GM12878 (cell line): ENCODE measurements around the gene ADGRD2.

ENCODE experiments used
- EGR1 ChIP-seq, 2 experiments: IDR thresholded peaks; 1 replicate in 1 of 2; 2 replicates in 1 of 2; pipeline ENCODE4 v1.6.1; 2011 to 2012; ENCODE audit warnings: low read depth in 2 of 2, low read length in 2 of 2, borderline replicate concordance in 1 of 2, mild to moderate bottlenecking in 1 of 2, moderate library complexity in 1 of 2
- EZH2 ChIP-seq: IDR thresholded peaks from 2 replicates; pipeline ENCODE4 v1.6.1; 2012; ENCODE audit warnings: low read depth, mild to moderate bottlenecking, control low read depth, inconsistent platforms, low read length, borderline replicate concordance; ENCODE audit not compliant: control insufficient read depth
- SP1 ChIP-seq: IDR thresholded peaks from one replicate; pipeline ENCODE4 v1.6.1; 2011; ENCODE audit warnings: low read depth, low read length
- TF ChIP-seq, protein P1 (sequence below): fragments of 450-650 bp; formaldehyde crosslinking; IDR thresholded peaks from 2 replicates; pipeline ENCODE4 v1.5.0; 2022; ENCODE audit warnings: mild to moderate bottlenecking, missing genetic modification characterization

- TF ChIP-seq EZH2 (no peak), SP1 (no peak), EGR1 (IDR thresholded peaks at IDR 0.05; ENCODE audit: borderline replicate concordance in 1 of 2, low read depth in 2 of 2, low read length in 2 of 2) (no peak)
- TF ChIP-seq, protein P1, sequence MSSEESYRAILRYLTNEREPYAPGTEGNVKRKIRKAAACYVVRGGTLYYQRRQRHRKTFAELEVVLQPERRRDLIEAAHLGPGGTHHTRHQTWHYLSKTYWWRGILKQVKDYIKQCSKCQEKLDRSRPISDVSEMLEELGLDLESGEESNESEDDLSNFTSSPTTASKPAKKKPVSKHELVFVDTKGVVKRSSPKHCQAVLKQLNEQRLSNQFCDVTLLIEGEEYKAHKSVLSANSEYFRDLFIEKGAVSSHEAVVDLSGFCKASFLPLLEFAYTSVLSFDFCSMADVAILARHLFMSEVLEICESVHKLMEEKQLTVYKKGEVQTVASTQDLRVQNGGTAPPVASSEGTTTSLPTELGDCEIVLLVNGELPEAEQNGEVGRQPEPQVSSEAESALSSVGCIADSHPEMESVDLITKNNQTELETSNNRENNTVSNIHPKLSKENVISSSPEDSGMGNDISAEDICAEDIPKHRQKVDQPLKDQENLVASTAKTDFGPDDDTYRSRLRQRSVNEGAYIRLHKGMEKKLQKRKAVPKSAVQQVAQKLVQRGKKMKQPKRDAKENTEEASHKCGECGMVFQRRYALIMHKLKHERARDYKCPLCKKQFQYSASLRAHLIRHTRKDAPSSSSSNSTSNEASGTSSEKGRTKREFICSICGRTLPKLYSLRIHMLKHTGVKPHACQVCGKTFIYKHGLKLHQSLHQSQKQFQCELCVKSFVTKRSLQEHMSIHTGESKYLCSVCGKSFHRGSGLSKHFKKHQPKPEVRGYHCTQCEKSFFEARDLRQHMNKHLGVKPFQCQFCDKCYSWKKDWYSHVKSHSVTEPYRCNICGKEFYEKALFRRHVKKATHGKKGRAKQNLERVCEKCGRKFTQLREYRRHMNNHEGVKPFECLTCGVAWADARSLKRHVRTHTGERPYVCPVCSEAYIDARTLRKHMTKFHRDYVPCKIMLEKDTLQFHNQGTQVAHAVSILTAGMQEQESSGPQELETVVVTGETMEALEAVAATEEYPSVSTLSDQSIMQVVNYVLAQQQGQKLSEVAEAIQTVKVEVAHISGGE, result no peak
These were observed 21.3 kb upstream of the ADGRD2 start for GRCh38 chr9:124428751-124429529.
